Suprapubic skin (tissue), 4 donors: ENCODE results near the gene CDH4. TPM values are rescaled to one million over a fixed set of nuclear protein-coding genes. Genes with fewer than 3 reads are reported as not detected.
"Not testable (repeated sequence)": the region's sequence is repeated elsewhere in the genome, so short reads cannot be mapped to it uniquely, and the experiment has no call there.

Source experiments
- DNase-seq, 2 donors: peaks; one replicate each; pipeline ENCODE4 v3.0.0-alpha.2; 2019; ENCODE audit warnings: low spot score in 2 of 2
- H3K27ac ChIP-seq: fragments of 200-600 bp; sonication (generic); one replicate; pipeline ENCODE4 v1.5.1; 2019
- H3K27me3 ChIP-seq: fragments of 200-600 bp; sonication (generic); one replicate; pipeline ENCODE4 v1.5.1; 2019
- H3K36me3 ChIP-seq: fragments of 200-600 bp; sonication (generic); one replicate; pipeline ENCODE4 v1.5.1; 2019
- H3K4me1 ChIP-seq: fragments of 200-600 bp; sonication (generic); one replicate; pipeline ENCODE4 v1.5.1; 2019
- H3K4me3 ChIP-seq: fragments of 200-600 bp; sonication (generic); one replicate; pipeline ENCODE4 v1.5.1; 2019; ENCODE audit warnings: mild to moderate bottlenecking
- H3K9me3 ChIP-seq: fragments of 200-600 bp; sonication (generic); one replicate; pipeline ENCODE4 v1.5.1; 2019
- EP300 ChIP-seq: sonication (generic); formaldehyde crosslinking; IDR thresholded peaks from one replicate; pipeline ENCODE4 v1.6.1; 2017; ENCODE audit warnings: antibody characterized with exemption
- POLR2A ChIP-seq, 2 donors: fragments of 450-650 bp; IDR thresholded peaks; one replicate each; pipeline ENCODE4 v1.6.1; 2017; ENCODE audit warnings: antibody characterized with exemption in 2 of 2, mild to moderate bottlenecking in 2 of 2, moderate library complexity in 2 of 2
- POLR2AphosphoS5 ChIP-seq, 3 donors: sonication (generic); formaldehyde crosslinking; IDR thresholded peaks; one replicate each; pipeline ENCODE4 v1.6.1; 2017; ENCODE audit warnings: antibody characterized with exemption in 3 of 3
- WGBS: methylation state at CpG from one replicate; pipeline ENCODE4 v1.1.5; 2018; 5-methylcytosine and 5-hydroxymethylcytosine counted together
- total RNA-seq, 4 donors: library from RNA; depleted of rRNA; stranded (reverse); fragments of >200 nt; gene quantifications; one replicate each; pipeline ENCODE4 v1.1.0, GENCODE V29; 2016
- TF ChIP-seq, protein P1 (sequence below), 2 donors: fragments of 200-600 bp in 1 of 2; fragments of 450-650 bp in 1 of 2; sonication (generic) in 1 of 2; IDR thresholded peaks; one replicate each; pipeline ENCODE4 v1.5.1; 2016 to 2019; ENCODE audit warnings: antibody characterized with exemption in 2 of 2, mild to moderate bottlenecking in 1 of 2, moderate library complexity in 1 of 2

The CDH4 gene
- total RNA-seq, 4 donors from 2014 or later: 0.91 to 5.9 (median 2.6) TPM

DNA sequence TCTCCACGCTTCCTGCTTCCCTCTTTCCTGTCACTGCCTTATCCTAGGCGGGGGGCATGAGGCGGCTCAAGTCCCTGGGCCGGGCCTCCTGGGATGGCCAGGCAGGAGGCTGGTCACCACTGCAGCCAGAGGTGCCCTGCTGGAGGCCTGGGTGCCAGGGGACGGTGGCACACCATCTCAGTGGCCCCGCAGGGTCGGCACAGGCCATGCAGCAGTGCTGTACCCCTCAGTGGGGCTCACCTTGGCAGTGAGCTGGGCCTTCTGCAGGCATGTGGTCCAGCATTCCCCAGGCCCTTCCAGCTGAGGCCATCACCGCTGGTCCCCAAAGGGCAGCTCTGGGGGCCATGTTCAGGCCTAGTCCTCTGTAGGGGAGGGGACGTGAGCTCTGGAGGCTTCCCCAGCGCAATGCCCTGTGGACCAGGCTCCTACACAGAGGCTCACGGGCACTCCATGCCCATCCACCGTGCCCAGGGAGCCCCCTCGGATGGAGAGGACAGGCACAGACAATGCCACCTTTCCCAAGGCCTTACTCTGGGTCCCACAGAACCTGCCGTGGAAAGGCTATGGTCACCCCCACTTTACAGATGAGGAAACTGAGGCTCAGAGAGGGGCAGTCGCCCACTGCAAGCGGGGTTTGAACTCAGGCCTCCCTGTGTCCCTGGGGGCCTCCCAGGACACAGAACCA, 689.8 kb downstream of the CDH4 start:
- TF ChIP-seq POLR2AphosphoS5 (IDR thresholded peaks at IDR 0.05): no peak
- TF ChIP-seq, protein P1, sequence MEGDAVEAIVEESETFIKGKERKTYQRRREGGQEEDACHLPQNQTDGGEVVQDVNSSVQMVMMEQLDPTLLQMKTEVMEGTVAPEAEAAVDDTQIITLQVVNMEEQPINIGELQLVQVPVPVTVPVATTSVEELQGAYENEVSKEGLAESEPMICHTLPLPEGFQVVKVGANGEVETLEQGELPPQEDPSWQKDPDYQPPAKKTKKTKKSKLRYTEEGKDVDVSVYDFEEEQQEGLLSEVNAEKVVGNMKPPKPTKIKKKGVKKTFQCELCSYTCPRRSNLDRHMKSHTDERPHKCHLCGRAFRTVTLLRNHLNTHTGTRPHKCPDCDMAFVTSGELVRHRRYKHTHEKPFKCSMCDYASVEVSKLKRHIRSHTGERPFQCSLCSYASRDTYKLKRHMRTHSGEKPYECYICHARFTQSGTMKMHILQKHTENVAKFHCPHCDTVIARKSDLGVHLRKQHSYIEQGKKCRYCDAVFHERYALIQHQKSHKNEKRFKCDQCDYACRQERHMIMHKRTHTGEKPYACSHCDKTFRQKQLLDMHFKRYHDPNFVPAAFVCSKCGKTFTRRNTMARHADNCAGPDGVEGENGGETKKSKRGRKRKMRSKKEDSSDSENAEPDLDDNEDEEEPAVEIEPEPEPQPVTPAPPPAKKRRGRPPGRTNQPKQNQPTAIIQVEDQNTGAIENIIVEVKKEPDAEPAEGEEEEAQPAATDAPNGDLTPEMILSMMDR (IDR thresholded peaks at IDR 0.05): no peak
- H3K9me3 ChIP-seq: no peaks in the 10 kb centered on the region

GRCh38 chr20:61942526-61942925, 690.5 kb downstream of the CDH4 start:
- Histone ChIP-seq H3K27ac (no peak overlapping the region), H3K9me3 (no peaks in the 10 kb centered on the region), H3K36me3 (no peaks in the 10 kb centered on the region), H3K4me1 (no peaks in the 10 kb centered on the region), H3K4me3 (no peak overlapping the region), H3K27me3 (peaks cover 15% of the 10 kb centered on the region)
- TF ChIP-seq POLR2A (IDR thresholded peaks at IDR 0.05) (no peak), POLR2AphosphoS5 (IDR thresholded peaks at IDR 0.05) (no peak), EP300 (no peak)
- TF ChIP-seq, protein P1 (IDR thresholded peaks at IDR 0.05): no peak
- 83% methylated on average over 8 of the region's 9 CpGs for WGBS
- DNase-seq: peak; percentile 33 to 67

More for the DNA sequence above, 689.8 kb downstream of the CDH4 start:
- Histone ChIP-seq H3K27me3 (peaks cover 17% of the 10 kb centered on the region), H3K36me3 (no peaks in the 10 kb centered on the region), H3K4me3 (no peak overlapping the region), H3K27ac (no peak overlapping the region), H3K4me1 (no peaks in the 10 kb centered on the region)
- peak in 1 of 2 donors; percentile 70 for DNase-seq
- WGBS: 61% methylated on average over 5 of the region's 16 CpGs

- H3K9me3 ChIP-seq, H3K4me3 ChIP-seq, H3K4me1 ChIP-seq, DNase-seq, H3K27me3 ChIP-seq, H3K27ac ChIP-seq, H3K36me3 ChIP-seq: not testable (repeated sequence)
- 79% methylated on average over 10 of the region's 34 CpGs for WGBS
These were observed 692.9 kb downstream of the CDH4 start for GRCh38 chr20:61944967-61945366.

GRCh38 chr20:61945495-61945894, 693.4 kb downstream of the CDH4 start:
- not testable (repeated sequence) for H3K27ac ChIP-seq, H3K27me3 ChIP-seq, H3K4me1 ChIP-seq, H3K36me3 ChIP-seq, H3K4me3 ChIP-seq, H3K9me3 ChIP-seq, DNase-seq
- 97% methylated on average over 13 of the region's 29 CpGs for WGBS

- not testable (repeated sequence) for H3K27ac ChIP-seq, H3K4me3 ChIP-seq, H3K4me1 ChIP-seq, H3K9me3 ChIP-seq, H3K36me3 ChIP-seq
- WGBS: 82% methylated on average over 26 of the region's 28 CpGs
- peaks cover 22% of the 10 kb centered on the region for H3K27me3 ChIP-seq
- peak in 1 of 2 donors; percentile 23 for DNase-seq
These were observed 696.0 kb downstream of the CDH4 start for GRCh38 chr20:61948056-61948455.

GRCh38 chr20:61948586-61949362, 696.7 kb downstream of the CDH4 start:
- TF ChIP-seq EP300: no peak
- TF ChIP-seq POLR2A (IDR thresholded peaks at IDR 0.05): no peak
- no peak for TF ChIP-seq POLR2AphosphoS5 (IDR thresholded peaks at IDR 0.05)
- TF ChIP-seq, protein P1 (IDR thresholded peaks at IDR 0.05): no peak
- no peaks in the 10 kb centered on the region for H3K4me1 ChIP-seq
- DNase-seq: peak; percentile 23 to 31
- H3K27me3 ChIP-seq: peaks cover 28% of the 10 kb centered on the region
- no peak overlapping the region for H3K27ac ChIP-seq
- H3K4me3 ChIP-seq: no peak overlapping the region
- no peaks in the 10 kb centered on the region for H3K36me3 ChIP-seq
- WGBS: 81% methylated on average over 2 of the region's 22 CpGs
- no peaks in the 10 kb centered on the region for H3K9me3 ChIP-seq
